GM19468 (cell line): ENCODE results near the gene AMZ1.

Source experiments
- ATAC-seq: cut with Tn5 transposase; IDR thresholded peaks from one replicate; pipeline ENCODE4 v1.9.1; 2021; ENCODE audit warnings: mild to moderate bottlenecking, moderate library complexity, moderate number of reproducible peaks; ENCODE audit not compliant: unreplicated experiment; ENCODE audit errors: extremely low read depth

Gene AMZ1

GRCh38 chr7:2708547-2709310, 20.7 kb downstream of the AMZ1 start:
- ATAC-seq = no peak

- ATAC-seq = peak; percentile 55
Observed at GRCh38 chr7:2709553-2710285, 21.7 kb downstream of the AMZ1 start.

- ATAC-seq = no peak
Observed at GRCh38 chr7:2710286-2710655, 22.3 kb downstream of the AMZ1 start.

GRCh38 chr7:2710901-2711551, 23.0 kb downstream of the AMZ1 start:
- ATAC-seq = no peak

GRCh38 chr7:2711895-2712675, 24.1 kb downstream of the AMZ1 start:
- ATAC-seq = no peak

GRCh38 chr7:2713370-2713769, 25.4 kb downstream of the AMZ1 start:
- no peak for ATAC-seq

- no peak for ATAC-seq
Observed at GRCh38 chr7:2713978-2714377, 26.0 kb downstream of the AMZ1 start.

GRCh38 chr7:2714636-2715035, 26.6 kb downstream of the AMZ1 start:
- ATAC-seq = no peak

GRCh38 chr7:2715341-2716231, 27.6 kb downstream of the AMZ1 start:
- no peak for ATAC-seq

- ATAC-seq = no peak
Observed at GRCh38 chr7:2716488-2716887, 28.5 kb downstream of the AMZ1 start.

GRCh38 chr7:2716906-2717292, 28.9 kb downstream of the AMZ1 start:
- no peak for ATAC-seq

- no peak for ATAC-seq
Observed at GRCh38 chr7:2717293-2718261, 29.6 kb downstream of the AMZ1 start.

- ATAC-seq = no peak
Observed at GRCh38 chr7:2718296-2718965, 30.4 kb downstream of the AMZ1 start.

- ATAC-seq = no peak
Observed at GRCh38 chr7:2719007-2719406, 31.0 kb downstream of the AMZ1 start.

- ATAC-seq = no peak
Observed at GRCh38 chr7:2720024-2720423, 32.0 kb downstream of the AMZ1 start.

GRCh38 chr7:2721842-2722241, 33.8 kb downstream of the AMZ1 start:
- no peak for ATAC-seq

GRCh38 chr7:2722591-2722990, 34.6 kb downstream of the AMZ1 start:
- ATAC-seq = no peak
